DMS53 treated with DMSO at 0.1 percent for 48 hours (cell line): Measurements from ENCODE around the gene DPYSL4.
A peak's percentile ranks its signal among the peaks of the same experiment; 100 is the strongest.

Experiments used
- DNase-seq: peaks from one replicate; lab custom pipeline; 2025; ENCODE audit not compliant: unreplicated experiment; lab: John Stamatoyannopoulos, UW

The DPYSL4 gene

GRCh38 chr10:132186488-132187429 lies at the start of gene DPYSL4:
Gene DPYSL4 (plus strand): TSS chr10:132186948. CDS start chr10:132187064, 116 bp downstream.
- peak; percentile 35 for DNase-seq

GRCh38 chr10:132137111-132138072 lies 49.4 kb upstream of the DPYSL4 start:
- DNase-seq: no peak

GRCh38 chr10:132138133-132138532 lies 48.6 kb upstream of the DPYSL4 start:
- no peak for DNase-seq

- no peak for DNase-seq
Observed at GRCh38 chr10:132138596-132138995, 48.2 kb upstream of the DPYSL4 start.

- DNase-seq: no peak
Observed at GRCh38 chr10:132139526-132139925, 47.2 kb upstream of the DPYSL4 start.

- no peak for DNase-seq
Observed at GRCh38 chr10:132140167-132140925, 46.4 kb upstream of the DPYSL4 start.

GRCh38 chr10:132141076-132141475 lies 45.7 kb upstream of the DPYSL4 start:
- DNase-seq: no peak

- no peak for DNase-seq
Observed at GRCh38 chr10:132141526-132142395, 45.0 kb upstream of the DPYSL4 start.

GRCh38 chr10:132142396-132143161 lies 44.2 kb upstream of the DPYSL4 start:
- DNase-seq: peak; percentile 9

- DNase-seq: no peak
Observed at GRCh38 chr10:132143162-132143561, 43.6 kb upstream of the DPYSL4 start.

- DNase-seq: no peak
Observed at GRCh38 chr10:132144086-132144485, 42.7 kb upstream of the DPYSL4 start.

GRCh38 chr10:132145002-132145401 lies 41.7 kb upstream of the DPYSL4 start:
- no peak for DNase-seq

- no peak for DNase-seq
Observed at GRCh38 chr10:132145521-132146185, 41.1 kb upstream of the DPYSL4 start.

- DNase-seq: no peak
Observed at GRCh38 chr10:132146271-132146671, 40.5 kb upstream of the DPYSL4 start.

GRCh38 chr10:132146941-132147915 lies 39.5 kb upstream of the DPYSL4 start:
- DNase-seq: no peak

GRCh38 chr10:132148261-132149251 lies 38.2 kb upstream of the DPYSL4 start:
- no peak for DNase-seq
